Esophagus squamous epithelium (tissue), 5 donors: Measurements from ENCODE around the gene HES4. TPM values are rescaled to one million over a fixed set of nuclear protein-coding genes. Genes with fewer than 3 reads are reported as not detected.

Source experiments
- DNase-seq: peaks from one replicate; lab custom pipeline; 2025; lab: John Stamatoyannopoulos, UW
- H3K27ac ChIP-seq, 4 donors: fragments of 200-600 bp; sonication (generic); one replicate each; pipeline ENCODE4 v1.5.1; 2016 to 2019; ENCODE audit warnings: mild to moderate bottlenecking in 1 of 4
- H3K27me3 ChIP-seq, 4 donors: fragments of 200-600 bp; sonication (generic); 1 replicate in 3 of 4; 2 replicates in 1 of 4; pipeline versions ENCODE4 v1.5.1 to v1.6.0; 2017 to 2021; ENCODE audit warnings: antibody characterized with exemption in 1 of 4
- H3K36me3 ChIP-seq, 3 donors: fragments of 200-600 bp; sonication (generic); one replicate each; pipeline ENCODE4 v1.5.1; 2016 to 2019
- H3K4me1 ChIP-seq, 3 donors: fragments of 200-600 bp; sonication (generic); one replicate each; pipeline ENCODE4 v1.5.1; 2017 to 2019
- H3K4me3 ChIP-seq, 4 donors: fragments of 200-600 bp; sonication (generic); 1 replicate in 3 of 4; 2 replicates in 1 of 4; pipeline ENCODE4 v1.5.1; 2016 to 2019; ENCODE audit warnings: mild to moderate bottlenecking in 2 of 4, moderate library complexity in 1 of 4
- H3K9me3 ChIP-seq, 3 donors: fragments of 200-600 bp; sonication (generic); one replicate each; pipeline ENCODE4 v1.5.1; 2016 to 2019
- POLR2A ChIP-seq, 4 donors: fragments of 450-650 bp; IDR thresholded peaks; one replicate each; pipeline ENCODE4 v1.6.1; 2017; ENCODE audit warnings: antibody characterized with exemption in 4 of 4, mild to moderate bottlenecking in 4 of 4, moderate library complexity in 3 of 4
- WGBS, 2 donors: methylation state at CpG; one replicate each; pipeline ENCODE4 v1.1.5; 2018; 5-methylcytosine and 5-hydroxymethylcytosine counted together
- intact Hi-C: fragments of 100-400 bp; cut with DNase I; formaldehyde crosslinking; loops from one replicate; pipeline ENCODE4 v1.15.0; 2022
- total RNA-seq, 4 donors: library from RNA; depleted of rRNA; stranded (reverse); fragments of >200 nt; gene quantifications; one replicate each; pipeline ENCODE4 v1.1.0, GENCODE V29; 2016
- TF ChIP-seq, protein P1 (sequence below), 6 experiments: fragments of 450-650 bp in 4 of 6; fragments of 200-600 bp in 2 of 6; sonication (generic) in 2 of 6; IDR thresholded peaks; one replicate each; pipeline ENCODE4 v1.5.1; 2016 to 2019; ENCODE audit warnings: antibody characterized with exemption in 6 of 6, mild to moderate bottlenecking in 4 of 6, moderate library complexity in 4 of 6
- donor health status: DM: yes; HTN: yes; CAD: no.

The HES4 gene
- total RNA-seq, result 10 to 100 TPM; 15.1 to 16.2 (median 15.3) TPM

DNA sequence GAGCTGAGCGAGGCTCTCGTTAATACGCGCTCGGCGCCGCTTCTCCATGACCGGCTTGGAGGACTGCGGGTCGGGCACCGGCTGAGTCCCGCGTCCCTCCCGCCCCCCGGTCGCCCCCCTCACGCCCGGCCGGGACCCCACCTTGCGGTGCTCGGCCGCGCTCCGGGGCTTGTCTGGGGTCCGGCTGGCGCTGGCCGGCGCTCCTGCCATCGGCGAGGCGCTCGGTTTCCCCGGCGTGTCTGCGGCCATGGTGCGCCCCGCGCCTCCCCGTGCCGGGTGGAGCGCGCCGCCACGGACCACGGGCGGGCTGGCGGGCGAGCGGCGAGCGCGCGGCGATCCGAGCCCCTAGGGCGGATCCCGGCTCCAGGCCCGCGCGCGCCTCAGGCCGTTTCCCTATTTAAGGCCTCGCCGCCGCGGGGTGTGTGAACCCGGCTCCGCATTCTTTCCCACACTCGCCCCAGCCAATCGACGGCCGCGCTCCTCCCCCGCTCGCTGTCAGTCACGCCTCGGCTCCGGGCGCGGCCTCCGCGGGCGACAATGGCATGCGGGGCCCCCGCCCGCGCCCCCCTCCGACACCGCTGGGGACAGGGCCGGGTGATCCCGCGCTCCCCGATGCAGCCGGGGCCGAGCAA lies at the start of gene HES4:
Gene HES4 (minus strand): TSS at position 373 of the 632 bp plus-strand sequence. CDS start 124 bp downstream, at position 249.
- Histone ChIP-seq H3K4me1 (peaks cover 15 to 62% (median 38%) of the 10 kb centered on the region in 3 donors), H3K4me3 (peak within 1 kb of the TSS; percentile 59 to 78 (median 68)), H3K27me3 (peaks cover 0 to 96% (median 3%) of the 10 kb centered on the region in 4 donors), H3K9me3 (no peaks in the 10 kb centered on the region), H3K27ac (peak within 1 kb of the TSS; percentile 91 to 97 (median 94)), H3K36me3 (no peaks in the 10 kb centered on the region)
- no peak for DNase-seq
- intact Hi-C loops, result no loop called here
- WGBS, 2 donors, result 0% methylated on average over 6 to 23 of the region's 95 CpGs
- peak in 2 of 4 donors; percentile 82 to 91 for TF ChIP-seq POLR2A (IDR thresholded peaks at IDR 0.05)
- TF ChIP-seq, protein P1, sequence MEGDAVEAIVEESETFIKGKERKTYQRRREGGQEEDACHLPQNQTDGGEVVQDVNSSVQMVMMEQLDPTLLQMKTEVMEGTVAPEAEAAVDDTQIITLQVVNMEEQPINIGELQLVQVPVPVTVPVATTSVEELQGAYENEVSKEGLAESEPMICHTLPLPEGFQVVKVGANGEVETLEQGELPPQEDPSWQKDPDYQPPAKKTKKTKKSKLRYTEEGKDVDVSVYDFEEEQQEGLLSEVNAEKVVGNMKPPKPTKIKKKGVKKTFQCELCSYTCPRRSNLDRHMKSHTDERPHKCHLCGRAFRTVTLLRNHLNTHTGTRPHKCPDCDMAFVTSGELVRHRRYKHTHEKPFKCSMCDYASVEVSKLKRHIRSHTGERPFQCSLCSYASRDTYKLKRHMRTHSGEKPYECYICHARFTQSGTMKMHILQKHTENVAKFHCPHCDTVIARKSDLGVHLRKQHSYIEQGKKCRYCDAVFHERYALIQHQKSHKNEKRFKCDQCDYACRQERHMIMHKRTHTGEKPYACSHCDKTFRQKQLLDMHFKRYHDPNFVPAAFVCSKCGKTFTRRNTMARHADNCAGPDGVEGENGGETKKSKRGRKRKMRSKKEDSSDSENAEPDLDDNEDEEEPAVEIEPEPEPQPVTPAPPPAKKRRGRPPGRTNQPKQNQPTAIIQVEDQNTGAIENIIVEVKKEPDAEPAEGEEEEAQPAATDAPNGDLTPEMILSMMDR (IDR thresholded peaks at IDR 0.05), result peak in 1 of 6 experiments; percentile 8

- intact Hi-C loops, result no loop called here
- Histone ChIP-seq H3K27ac (no peak overlapping the region), H3K9me3 (no peaks in the 10 kb centered on the region), H3K4me1 (no peaks in the 10 kb centered on the region), H3K36me3 (peaks cover 0 to 98% (median 23%) of the 10 kb centered on the region in 3 donors), H3K4me3 (no peak overlapping the region), H3K27me3 (no peaks in the 10 kb centered on the region)
- WGBS, 2 donors, result 88 to 92% methylated on average over 12 to 15 of the region's 28 CpGs
- TF ChIP-seq POLR2A (IDR thresholded peaks at IDR 0.05), result no peak
- TF ChIP-seq, protein P1 (IDR thresholded peaks at IDR 0.05), result no peak
- DNase-seq, result no peak
Measured at GRCh38 chr1:1048765-1049164, 48.9 kb upstream of the HES4 start.

DNA sequence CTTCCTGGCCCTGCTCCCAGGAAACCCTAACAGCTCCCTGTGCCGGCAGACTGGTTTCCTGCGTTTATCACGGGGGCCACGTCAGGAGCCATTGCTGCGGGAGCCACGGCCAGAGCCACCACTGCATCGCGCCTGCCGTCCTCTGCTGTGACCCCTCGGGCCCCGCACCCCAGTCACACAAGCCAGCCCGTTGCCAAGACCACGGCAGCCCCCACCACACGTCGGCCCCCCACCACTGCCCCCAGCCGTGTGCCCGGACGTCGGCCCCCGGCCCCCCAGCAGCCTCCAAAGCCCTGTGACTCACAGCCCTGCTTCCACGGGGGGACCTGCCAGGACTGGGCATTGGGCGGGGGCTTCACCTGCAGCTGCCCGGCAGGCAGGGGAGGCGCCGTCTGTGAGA lies 48.1 kb upstream of the HES4 start:
- intact Hi-C loops, result no loop called here
- Histone ChIP-seq H3K4me1 (no peaks in the 10 kb centered on the region), H3K9me3 (no peaks in the 10 kb centered on the region), H3K27ac (no peak overlapping the region), H3K4me3 (no peak overlapping the region), H3K36me3 (peaks cover 0 to 98% (median 19%) of the 10 kb centered on the region in 3 donors), H3K27me3 (no peaks in the 10 kb centered on the region)
- 90% methylated on average over 4 of the region's 25 CpGs; no CpG with 5 or more reads in 1 of the 2 donors for WGBS, 2 donors
- no peak for DNase-seq
- no peak for TF ChIP-seq POLR2A (IDR thresholded peaks at IDR 0.05)
- TF ChIP-seq, protein P1 (IDR thresholded peaks at IDR 0.05), result no peak

DNA sequence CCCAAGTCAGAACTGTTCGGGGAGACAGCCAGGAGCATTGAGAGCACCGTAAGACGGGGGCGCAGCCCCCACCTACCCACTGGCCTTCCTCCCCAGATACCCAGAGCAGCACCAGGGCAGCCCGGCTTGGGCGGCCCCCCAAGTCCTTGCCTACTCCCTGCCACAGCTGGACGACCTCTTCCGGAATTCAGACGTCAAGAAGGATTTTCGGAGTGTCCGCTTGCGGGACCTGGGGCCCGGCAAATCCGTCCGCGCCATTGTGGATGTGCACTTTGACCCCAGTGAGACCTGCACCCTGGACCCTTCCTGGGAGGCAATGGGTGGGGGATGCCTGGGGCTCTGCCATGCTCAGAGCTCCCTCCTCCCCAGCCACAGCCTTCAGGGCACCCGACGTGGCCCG lies 47.5 kb upstream of the HES4 start:
- Histone ChIP-seq H3K4me1 (no peaks in the 10 kb centered on the region), H3K4me3 (no peak overlapping the region), H3K27ac (no peak overlapping the region), H3K36me3 (peaks cover 0 to 98% (median 19%) of the 10 kb centered on the region in 3 donors), H3K27me3 (no peaks in the 10 kb centered on the region), H3K9me3 (no peaks in the 10 kb centered on the region)
- no peak for TF ChIP-seq POLR2A (IDR thresholded peaks at IDR 0.05)
- TF ChIP-seq, protein P1 (IDR thresholded peaks at IDR 0.05), result no peak
- DNase-seq, result no peak
- 100% methylated on average over 1 to 3 of the region's 19 CpGs for WGBS, 2 donors
- intact Hi-C loops, result no loop called here

- intact Hi-C loops, result no loop called here
- Histone ChIP-seq H3K4me3 (no peak overlapping the region), H3K27ac (no peak overlapping the region), H3K9me3 (no peaks in the 10 kb centered on the region), H3K27me3 (no peaks in the 10 kb centered on the region), H3K4me1 (no peaks in the 10 kb centered on the region), H3K36me3 (peaks cover 0 to 91% (median 19%) of the 10 kb centered on the region in 3 donors)
- 93% methylated on average over 5 of the region's 26 CpGs; no CpG with 5 or more reads in 1 of the 2 donors for WGBS, 2 donors
- TF ChIP-seq POLR2A (IDR thresholded peaks at IDR 0.05), result no peak
- TF ChIP-seq, protein P1 (IDR thresholded peaks at IDR 0.05), result no peak
- DNase-seq, result no peak
Measured at GRCh38 chr1:1046767-1047166, 46.9 kb upstream of the HES4 start.
